Memory B cell (primary cell): ENCODE data around the gene INTS4.
"Not testable (repeated sequence)": the region's sequence is repeated elsewhere in the genome, so short reads cannot be mapped to it uniquely, and the experiment has no call there.

Experiments used
- ATAC-seq: fragments of 150-1000 bp; cut with Tn5 transposase; 2 replicates; pipeline ENCODE4 v1.10.0; 2021; ENCODE audit warnings: low read depth, mild to moderate bottlenecking, moderate library complexity
- DNase-seq, 2 donors: peaks; one replicate each; pipeline ENCODE4 v3.0.0; 2022; ENCODE audit warnings: low spot score in 2 of 2
- H3K27ac Mint-ChIP-seq: one replicate; pipeline ENCODE4 v1.8.0; 2022; ENCODE audit warnings: mild to moderate bottlenecking, moderate library complexity, mixed read lengths
- H3K27me3 Mint-ChIP-seq: one replicate; pipeline ENCODE4 v1.8.0; 2022; ENCODE audit warnings: mixed read lengths
- H3K36me3 Mint-ChIP-seq: one replicate; pipeline ENCODE4 v1.8.0; 2022; ENCODE audit warnings: mild to moderate bottlenecking, mixed read lengths
- H3K4me1 Mint-ChIP-seq: one replicate; pipeline ENCODE4 v1.8.0; 2022; ENCODE audit warnings: mixed read lengths
- H3K4me3 Mint-ChIP-seq: one replicate; pipeline ENCODE4 v1.8.0; 2022; ENCODE audit warnings: mild to moderate bottlenecking, moderate library complexity, mixed read lengths
- H3K9me3 Mint-ChIP-seq: one replicate; pipeline ENCODE4 v1.8.0; 2022; ENCODE audit warnings: mixed read lengths

The INTS4 gene

DNA sequence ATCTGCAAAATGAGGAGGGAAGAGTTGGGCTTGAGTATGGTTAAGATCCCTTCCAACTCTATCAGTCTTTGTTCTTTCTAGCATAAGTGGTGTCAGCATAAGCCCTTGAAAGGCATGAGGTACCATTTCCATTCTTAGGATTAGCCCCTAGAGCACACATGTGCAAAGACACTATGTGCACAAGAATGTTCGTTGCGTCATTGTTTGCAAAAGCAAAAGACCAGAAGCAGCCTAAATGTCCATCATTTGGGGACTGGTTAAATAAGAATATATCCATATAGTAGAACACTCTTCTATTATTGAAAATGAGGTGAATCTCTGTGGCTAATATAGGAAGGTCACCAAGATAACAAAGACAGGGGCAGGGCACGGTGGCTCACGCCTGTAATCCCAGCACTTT lies 38.6 kb upstream of the INTS4 start:
- DNase-seq, result no peak
- no peak for ATAC-seq
- Mint-ChIP-seq H3K36me3 (no peaks in the 10 kb centered on the region), H3K4me3 (no peak overlapping the region), H3K4me1 (peaks cover 7% of the 10 kb centered on the region), H3K27me3 (peaks cover 3% of the 10 kb centered on the region), H3K27ac (no peak overlapping the region), H3K9me3 (no peaks in the 10 kb centered on the region)

- Mint-ChIP-seq H3K36me3 (no peaks in the 10 kb centered on the region), H3K27me3 (peaks cover 5% of the 10 kb centered on the region), H3K4me3 (no peak overlapping the region), H3K9me3 (peaks cover 2% of the 10 kb centered on the region), H3K27ac (no peak overlapping the region), H3K4me1 (peaks cover 7% of the 10 kb centered on the region)
- ATAC-seq (no peak), DNase-seq (no peak)
These were observed 37.6 kb upstream of the INTS4 start for GRCh38 chr11:78032090-78032489.

DNA sequence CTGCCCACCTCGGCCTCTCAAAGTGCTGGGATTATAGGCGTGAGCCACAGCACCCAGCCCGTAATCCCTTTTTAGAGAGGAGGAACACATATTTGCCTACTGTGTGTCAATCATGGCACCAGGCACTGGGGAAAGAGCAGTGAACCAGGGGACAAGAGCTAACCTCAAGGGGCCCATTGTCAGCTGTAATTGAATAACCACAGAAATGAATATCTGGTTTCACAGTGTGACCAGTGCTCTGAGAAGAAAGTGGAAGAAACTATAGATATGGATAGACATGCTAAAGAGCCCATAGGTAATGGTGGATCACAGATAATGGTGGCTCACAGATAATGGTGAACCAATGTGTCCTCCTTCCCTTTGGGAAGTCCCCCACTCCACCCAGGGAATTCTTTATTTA lies 37.2 kb upstream of the INTS4 start:
- Mint-ChIP-seq H3K9me3 (peaks cover 2% of the 10 kb centered on the region), H3K4me3 (no peak overlapping the region), H3K27me3 (peaks cover 5% of the 10 kb centered on the region), H3K27ac (no peak overlapping the region), H3K36me3 (no peaks in the 10 kb centered on the region), H3K4me1 (peaks cover 7% of the 10 kb centered on the region)
- no peak for ATAC-seq
- DNase-seq, result no peak

DNA sequence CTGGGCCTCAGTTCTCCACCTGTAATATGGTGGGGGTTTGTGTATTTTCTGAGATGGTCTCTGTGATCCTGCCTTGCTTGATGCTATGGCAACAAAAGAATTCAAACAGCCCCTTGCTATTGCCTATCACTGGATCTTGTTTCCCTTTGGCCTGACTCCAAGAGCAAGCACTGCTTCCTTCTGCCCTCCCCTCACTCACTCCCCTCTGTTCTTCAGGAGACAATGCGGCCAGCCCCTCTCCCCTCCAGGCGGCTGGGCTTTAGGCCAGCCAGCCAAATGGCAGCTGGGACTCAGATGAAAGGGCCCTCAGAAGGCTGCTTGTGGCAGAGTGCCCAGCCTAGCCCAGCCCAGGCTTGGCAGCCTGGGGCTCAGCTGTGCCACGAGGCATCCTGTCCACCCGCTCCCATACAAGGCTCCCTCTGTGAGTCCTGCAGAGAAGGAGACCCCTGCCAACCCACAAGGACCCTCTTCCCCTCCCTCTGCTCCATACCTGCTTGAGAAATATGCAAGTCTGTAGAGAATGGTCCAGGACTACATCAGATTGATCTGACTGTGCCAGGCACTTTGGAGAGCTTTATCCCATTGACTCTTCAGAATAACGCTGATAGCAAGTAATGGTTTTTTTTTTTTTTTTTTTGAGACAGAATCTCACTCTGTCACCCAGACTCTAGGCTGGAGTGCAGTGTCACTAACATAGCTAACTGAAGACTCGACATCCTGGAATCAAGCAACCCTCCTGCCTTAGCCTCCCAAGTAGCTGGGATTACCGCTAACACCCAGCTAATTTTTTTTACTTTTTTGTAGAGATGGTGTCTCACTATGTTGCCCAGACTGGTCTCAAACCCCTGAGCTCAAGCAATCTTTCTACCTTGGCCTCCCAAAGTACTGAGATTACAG lies 36.2 kb upstream of the INTS4 start:
- ATAC-seq (no peak), DNase-seq (no peak)
- Mint-ChIP-seq H3K9me3 (peaks cover 2% of the 10 kb centered on the region), H3K27ac (no peak overlapping the region), H3K27me3 (peaks cover 5% of the 10 kb centered on the region), H3K36me3 (no peaks in the 10 kb centered on the region), H3K4me1 (peaks cover 7% of the 10 kb centered on the region), H3K4me3 (no peak overlapping the region)

DNA sequence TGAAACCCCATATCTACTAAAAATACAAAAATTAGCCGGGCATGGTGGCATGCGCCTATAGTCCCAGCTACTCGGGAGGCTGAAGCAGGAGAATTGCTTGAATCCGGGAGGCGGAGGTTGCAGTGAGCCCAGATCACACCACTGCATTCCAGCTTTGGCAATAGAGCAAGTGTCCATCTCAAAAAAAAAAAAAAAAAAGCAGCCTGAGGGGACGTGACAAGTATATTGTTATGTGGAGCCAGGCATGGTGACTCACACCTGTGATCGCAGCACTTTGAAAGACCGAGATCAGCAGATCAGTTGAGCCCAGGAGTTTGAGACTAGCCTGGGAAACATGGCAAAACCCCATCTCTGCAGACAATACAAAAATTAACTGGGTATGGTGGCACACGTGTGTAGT lies 34.0 kb upstream of the INTS4 start:
- not testable (repeated sequence) for H3K36me3 Mint-ChIP-seq, ATAC-seq

DNA sequence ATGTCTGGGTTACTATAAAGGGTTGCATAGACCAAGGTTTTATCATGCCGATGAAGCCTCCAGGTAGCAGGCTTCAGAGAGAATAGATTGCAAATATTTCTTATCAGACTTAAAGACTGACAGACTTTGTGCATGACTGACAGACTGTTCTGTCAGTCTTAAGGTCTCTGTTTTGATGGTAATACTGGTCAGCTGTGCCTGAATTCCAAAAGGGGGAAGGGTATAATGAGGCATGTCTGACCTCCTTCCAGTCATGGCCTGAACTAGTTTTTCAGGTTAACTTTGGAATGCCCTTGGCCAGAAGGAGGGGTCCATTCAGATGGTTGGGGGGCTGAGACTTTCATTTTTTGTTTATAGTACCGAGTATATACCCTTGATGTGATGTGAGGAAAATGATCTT lies 33.3 kb upstream of the INTS4 start:
- peaks cover 3% of the 10 kb centered on the region for H3K4me1 Mint-ChIP-seq
- DNase-seq (no peak), ATAC-seq (no peak)
- H3K4me3 Mint-ChIP-seq, result no peak overlapping the region
- H3K27me3 Mint-ChIP-seq, result peaks cover 4% of the 10 kb centered on the region
- H3K27ac Mint-ChIP-seq, result no peak overlapping the region
- H3K9me3 Mint-ChIP-seq, result peaks cover 2% of the 10 kb centered on the region
- H3K36me3 Mint-ChIP-seq, result no peaks in the 10 kb centered on the region

More for the DNA sequence above, 34.0 kb upstream of the INTS4 start:
- H3K27me3 Mint-ChIP-seq, H3K4me1 Mint-ChIP-seq, H3K4me3 Mint-ChIP-seq, DNase-seq, H3K9me3 Mint-ChIP-seq, H3K27ac Mint-ChIP-seq: not testable (repeated sequence)

- ATAC-seq (no peak), DNase-seq (no peak)
- no peak overlapping the region for H3K4me3 Mint-ChIP-seq
- peaks cover 15% of the 10 kb centered on the region for H3K27me3 Mint-ChIP-seq
- H3K36me3 Mint-ChIP-seq, result no peaks in the 10 kb centered on the region
- H3K27ac Mint-ChIP-seq, result no peak overlapping the region
- peaks cover 2% of the 10 kb centered on the region for H3K9me3 Mint-ChIP-seq
- H3K4me1 Mint-ChIP-seq, result peaks cover 3% of the 10 kb centered on the region
These were observed 30.9 kb upstream of the INTS4 start for GRCh38 chr11:78025378-78025777.

GRCh38 chr11:78023426-78023825 lies 29.0 kb upstream of the INTS4 start:
- H3K9me3 Mint-ChIP-seq, result peaks cover 2% of the 10 kb centered on the region
- no peak overlapping the region for H3K27ac Mint-ChIP-seq

DNA sequence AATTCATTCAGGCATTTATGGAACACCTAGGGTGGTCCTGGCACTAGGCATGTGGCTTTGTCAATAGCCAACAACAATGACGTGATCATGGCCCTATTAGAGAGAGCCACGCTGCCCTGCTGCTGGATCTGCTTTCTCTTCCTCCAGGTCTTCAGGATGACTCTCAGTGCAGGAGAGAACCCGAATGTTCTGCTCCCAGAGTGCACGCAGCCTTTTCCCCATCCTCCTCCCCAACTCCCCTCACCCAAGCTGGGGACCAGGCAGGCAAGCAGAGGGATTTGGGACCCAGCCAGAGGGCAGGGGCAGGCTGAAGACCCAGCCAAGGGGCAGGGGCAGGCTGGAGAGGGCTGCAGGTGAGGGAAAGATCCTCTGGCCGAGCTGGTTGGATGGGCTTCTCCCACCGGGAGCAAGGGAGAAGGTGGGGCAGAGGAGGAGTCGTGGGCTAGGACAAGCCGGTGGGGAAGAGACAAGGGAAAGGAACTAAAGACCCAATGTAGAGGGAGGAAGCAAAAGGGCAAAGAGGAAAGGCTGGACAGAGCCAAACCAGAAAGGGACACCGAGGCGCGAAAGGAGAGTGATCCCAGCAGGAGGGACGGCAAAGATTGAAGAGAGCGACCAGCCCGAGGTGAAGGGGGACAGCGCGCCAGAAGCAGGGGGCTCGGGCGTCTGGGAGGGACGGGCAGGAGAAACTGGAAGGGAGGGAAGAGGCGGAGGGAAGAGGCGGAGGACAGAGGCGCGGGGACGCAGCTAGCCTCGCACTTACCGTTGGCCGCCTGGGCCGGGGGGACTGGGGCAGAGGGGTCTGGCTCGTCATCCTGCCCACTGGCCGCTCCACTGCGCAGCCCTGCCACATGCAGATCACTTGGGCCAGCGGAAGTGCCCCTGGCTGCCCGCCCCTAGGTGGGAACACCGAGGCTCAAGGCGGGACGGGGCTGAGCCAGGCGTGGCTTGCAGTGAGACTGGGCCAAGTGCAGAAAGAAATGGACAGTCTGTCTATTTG lies 28.2 kb upstream of the INTS4 start, which contains the start of gene KCTD14:
TSS of gene KCTD14 (minus strand) at position 880 of the 1,000 bp plus-strand sequence. CDS start at position 853, 27 bp downstream.
- no peak for ATAC-seq
- Mint-ChIP-seq H3K4me3 (no peak within 1 kb of the TSS), H3K27ac (no peak within 1 kb of the TSS), H3K36me3 (no peaks in the 10 kb centered on the region), H3K27me3 (peaks cover 16% of the 10 kb centered on the region), H3K4me1 (peaks cover 3% of the 10 kb centered on the region), H3K9me3 (peaks cover under 1% of the 10 kb centered on the region)
- DNase-seq, result no peak

More at GRCh38 chr11:78023426-78023825, 29.0 kb upstream of the INTS4 start:
- Mint-ChIP-seq H3K27me3 (peaks cover 15% of the 10 kb centered on the region), H3K4me3 (no peak overlapping the region), H3K4me1 (peaks cover 3% of the 10 kb centered on the region), H3K36me3 (no peaks in the 10 kb centered on the region)
- ATAC-seq, result no peak
- DNase-seq, result no peak

- H3K36me3 Mint-ChIP-seq, result no peaks in the 10 kb centered on the region
- DNase-seq, result no peak
- peaks cover 3% of the 10 kb centered on the region for H3K4me1 Mint-ChIP-seq
These were observed 27.1 kb upstream of the INTS4 start for GRCh38 chr11:78021611-78022010.

GRCh38 chr11:78020246-78020645 lies 25.8 kb upstream of the INTS4 start:
- ATAC-seq (no peak), DNase-seq (no peak)
- Mint-ChIP-seq H3K9me3 (no peaks in the 10 kb centered on the region), H3K27ac (no peak overlapping the region), H3K27me3 (peaks cover 15% of the 10 kb centered on the region), H3K4me3 (no peak overlapping the region), H3K4me1 (peaks cover 10% of the 10 kb centered on the region), H3K36me3 (no peaks in the 10 kb centered on the region)

More at GRCh38 chr11:78021611-78022010, 27.1 kb upstream of the INTS4 start:
- no peak overlapping the region for H3K4me3 Mint-ChIP-seq
- H3K27ac Mint-ChIP-seq, result no peak overlapping the region
- H3K9me3 Mint-ChIP-seq, result no peaks in the 10 kb centered on the region
- no peak for ATAC-seq
- H3K27me3 Mint-ChIP-seq, result peaks cover 15% of the 10 kb centered on the region

GRCh38 chr11:78019808-78020207 lies 25.3 kb upstream of the INTS4 start:
- no peak overlapping the region for H3K4me3 Mint-ChIP-seq
- peaks cover 17% of the 10 kb centered on the region for H3K27me3 Mint-ChIP-seq
- no peak overlapping the region for H3K27ac Mint-ChIP-seq
- no peak for DNase-seq
- ATAC-seq, result no peak
- H3K4me1 Mint-ChIP-seq, result peaks cover 10% of the 10 kb centered on the region
- H3K9me3 Mint-ChIP-seq, result no peaks in the 10 kb centered on the region
- H3K36me3 Mint-ChIP-seq, result no peaks in the 10 kb centered on the region

DNA sequence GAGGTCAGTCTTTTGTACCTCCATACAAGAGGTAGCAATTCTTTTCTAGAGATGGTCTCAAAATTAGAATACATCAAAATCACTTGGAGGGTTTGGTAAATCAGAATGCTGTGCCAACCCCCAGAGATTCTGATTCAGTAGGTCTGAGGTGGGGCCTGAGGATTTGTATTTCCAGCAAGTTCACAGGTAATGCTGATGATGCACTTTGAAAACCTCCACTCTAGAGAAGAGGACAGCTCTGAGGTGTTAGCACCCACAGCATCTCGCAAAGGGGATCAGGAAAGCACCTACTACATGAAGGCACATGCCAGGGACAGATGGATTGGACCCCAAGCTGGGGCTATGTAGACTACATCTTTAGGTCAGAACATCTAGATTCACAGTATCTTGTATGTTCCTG lies 21.4 kb upstream of the INTS4 start:
- H3K27me3 Mint-ChIP-seq, result peaks cover 7% of the 10 kb centered on the region
- peaks cover 7% of the 10 kb centered on the region for H3K4me1 Mint-ChIP-seq
- no peaks in the 10 kb centered on the region for H3K36me3 Mint-ChIP-seq
- ATAC-seq (no peak), DNase-seq (no peak)
- H3K4me3 Mint-ChIP-seq, result no peak overlapping the region
- no peak overlapping the region for H3K27ac Mint-ChIP-seq
- no peaks in the 10 kb centered on the region for H3K9me3 Mint-ChIP-seq
